GM23248 (cell line): ENCODE measurements around the gene NR1H4. TPM values are rescaled to one million over a fixed set of nuclear protein-coding genes. Genes with fewer than 3 reads are reported as not detected.

Experiments
- DNase-seq: peaks from one replicate; pipeline ENCODE4 v3.0.0-alpha.2; 2015
- H2AFZ ChIP-seq: fragments of 200-600 bp; sonication (generic); 2 replicates; pipeline ENCODE4 v1.6.1; 2016; ENCODE audit warnings: antibody characterized with exemption
- H3F3A ChIP-seq: fragments of 200-600 bp; sonication (generic); 2 replicates; pipeline ENCODE4 v1.6.1; 2016; ENCODE audit warnings: mild to moderate bottlenecking, antibody characterized with exemption, mixed run types; ENCODE audit not compliant: insufficient read depth
- H3K27ac ChIP-seq: fragments of 200-600 bp; sonication (generic); 2 replicates; pipeline ENCODE4 v1.5.1; 2016; ENCODE audit warnings: mild to moderate bottlenecking
- H3K27me3 ChIP-seq: fragments of 200-600 bp; sonication (generic); replicated peaks from 2 replicates; pipeline ENCODE4 v1.6.1; 2016; ENCODE audit warnings: mild to moderate bottlenecking; ENCODE audit not compliant: insufficient read depth
- H3K36me3 ChIP-seq: fragments of 200-600 bp; sonication (generic); 2 replicates; pipeline ENCODE4 v1.6.1; 2016; ENCODE audit warnings: low read depth, mild to moderate bottlenecking
- H3K4me1 ChIP-seq: fragments of 200-600 bp; sonication (generic); 2 replicates; pipeline ENCODE4 v1.6.1; 2016; ENCODE audit warnings: mild to moderate bottlenecking; ENCODE audit not compliant: insufficient read depth
- H3K4me2 ChIP-seq: fragments of 200-600 bp; sonication (generic); one replicate; pipeline ENCODE4 v1.6.1; 2016; ENCODE audit warnings: mild to moderate bottlenecking; ENCODE audit not compliant: unreplicated experiment
- H3K4me3 ChIP-seq: fragments of 200-600 bp; sonication (generic); 2 replicates; pipeline ENCODE4 v1.5.1; 2016; ENCODE audit warnings: mild to moderate bottlenecking
- H3K79me2 ChIP-seq: fragments of 200-600 bp; sonication (generic); 2 replicates; pipeline ENCODE4 v1.6.1; 2016; ENCODE audit warnings: mild to moderate bottlenecking; ENCODE audit not compliant: insufficient read depth
- H3K9ac ChIP-seq: fragments of 200-600 bp; sonication (generic); 2 replicates; pipeline ENCODE4 v1.6.1; 2016; ENCODE audit warnings: mild to moderate bottlenecking
- H3K9me2 ChIP-seq: fragments of 200-600 bp; sonication (generic); 2 replicates; pipeline ENCODE4 v1.6.1; 2016; ENCODE audit warnings: mixed run types, mild to moderate bottlenecking, moderate library complexity; ENCODE audit not compliant: insufficient read depth
- H3K9me3 ChIP-seq: fragments of 200-600 bp; sonication (generic); one replicate; pipeline ENCODE4 v1.6.1; 2017; ENCODE audit warnings: low read depth
- H4K20me1 ChIP-seq: fragments of 200-600 bp; sonication (generic); 2 replicates; pipeline ENCODE4 v1.6.0; 2016; ENCODE audit not compliant: insufficient read depth
- EZH2 ChIP-seq: fragments of 200-600 bp; sonication (generic); IDR thresholded peaks from 2 replicates; pipeline ENCODE4 v1.6.1; 2018; ENCODE audit warnings: antibody characterized with exemption, mild to moderate bottlenecking; ENCODE audit not compliant: insufficient read depth, poor library complexity, severe bottlenecking
- EZH2phosphoT487 ChIP-seq: fragments of 200-600 bp; sonication (generic); IDR thresholded peaks from 2 replicates; pipeline ENCODE4 v1.6.1; 2018; ENCODE audit warnings: antibody characterized with exemption, moderate library complexity, mild to moderate bottlenecking, low read depth; ENCODE audit not compliant: insufficient read depth
- WGBS, 2 experiments: methylation state at CpG; one replicate each; pipeline ENCODE4 v1.1.6; 2015 to 2017; ENCODE audit warnings: low lambda C conversion rate in 2 of 2, low coverage in 1 of 2; ENCODE audit errors: missing lambda C conversion rate in 2 of 2; 5-methylcytosine and 5-hydroxymethylcytosine counted together
- in situ Hi-C: fragments of 300-500 bp; cut with MboI; formaldehyde crosslinking; loops from 2 replicates; pipeline ENCODE4 v1.15.0; 2020
- polyA plus RNA-seq: library from polyadenylated mRNA; unstranded; fragments of >200 nt; fragmentation: Nextera tagmentation; extraction: Ambion mirVana; gene quantifications from 2 replicates; pipeline ENCODE4 v1.2.1, GENCODE V29; 2016
- total RNA-seq: library from RNA; depleted of rRNA; stranded (reverse); fragments of >200 nt; shearing (Covaris generic); gene quantifications from 2 replicates; pipeline ENCODE4 v1.2.3, GENCODE V29; 2014

Gene NR1H4
- total and polyA plus RNA-seq, 2 experiments from 2014 or later = not detected

DNA sequence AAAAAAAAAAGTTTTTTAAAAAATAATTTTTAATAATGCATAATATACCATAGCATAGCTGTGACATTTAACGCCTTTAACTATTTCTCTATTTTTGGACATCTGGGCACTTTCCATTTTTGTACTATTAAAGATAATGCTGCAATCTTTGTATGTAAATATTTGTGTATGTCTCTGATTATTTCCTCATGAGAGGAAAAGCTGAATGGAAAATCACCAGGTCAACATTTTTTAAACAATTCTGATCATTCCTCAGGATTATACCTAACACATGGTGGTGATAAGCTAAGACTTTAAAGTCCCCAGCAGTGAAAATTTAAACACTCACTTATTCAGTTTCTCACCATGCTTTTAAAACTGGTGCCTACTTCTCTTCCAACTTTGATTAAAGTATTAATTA lies 31.3 kb upstream of the NR1H4 start:
- no peaks in the 10 kb centered on the region; the same call in 1 of the 2 replicates for H3K27me3 ChIP-seq
- TF ChIP-seq EZH2phosphoT487 (no peak), EZH2 (no peak)
- H3K4me2 ChIP-seq = no peak overlapping the region
- H2AFZ ChIP-seq = no peak overlapping the region
- in situ Hi-C loops = no loop called here
- WGBS, 2 experiments = 52 to 56% methylated on average over 1 of the region's 1 CpG
- H3K4me1 ChIP-seq = no peaks in the 10 kb centered on the region
- no peak overlapping the region for H3K27ac ChIP-seq
- no peak overlapping the region for H3K9ac ChIP-seq
- H3F3A ChIP-seq = no peaks in the 10 kb centered on the region
- no peak overlapping the region for H3K4me3 ChIP-seq
- no peak for DNase-seq
- H3K9me2 ChIP-seq = no peaks in the 10 kb centered on the region
- H3K36me3 ChIP-seq = no peaks in the 10 kb centered on the region
- H3K79me2 ChIP-seq = no peaks in the 10 kb centered on the region
- H4K20me1 ChIP-seq = no peaks in the 10 kb centered on the region
- H3K9me3 ChIP-seq = no peaks in the 10 kb centered on the region

DNA sequence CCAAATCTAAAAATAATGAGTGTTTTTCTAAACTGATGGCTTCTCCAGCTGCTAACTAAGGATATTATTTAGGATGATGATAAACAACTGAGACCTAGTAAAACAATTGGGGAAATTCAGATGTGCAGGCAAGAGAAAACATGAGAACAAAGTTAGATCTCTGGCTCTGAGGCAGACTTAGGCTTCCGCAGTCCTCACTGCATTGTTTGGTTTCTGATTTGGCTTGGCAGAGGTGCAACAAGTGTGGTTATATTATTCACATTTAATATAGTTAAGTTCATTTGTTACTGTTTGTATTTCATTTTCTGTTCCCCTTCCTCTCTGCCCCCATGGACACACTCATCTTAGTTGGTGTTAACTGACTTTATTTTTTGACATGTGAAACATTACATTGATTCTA lies 30.2 kb upstream of the NR1H4 start:
- Histone ChIP-seq H3K4me1 (no peaks in the 10 kb centered on the region), H3K9me3 (no peaks in the 10 kb centered on the region), H3K9me2 (no peaks in the 10 kb centered on the region), H3K4me3 (no peak overlapping the region), H4K20me1 (no peaks in the 10 kb centered on the region), H3F3A (no peaks in the 10 kb centered on the region), H3K79me2 (no peaks in the 10 kb centered on the region), H3K36me3 (no peaks in the 10 kb centered on the region), H3K27ac (no peak overlapping the region), H2AFZ (no peak overlapping the region), H3K27me3 (no peaks in the 10 kb centered on the region; the same call in 1 of the 2 replicates), H3K9ac (no peak overlapping the region), H3K4me2 (no peak overlapping the region)
- 18 to 48% methylated on average over 1 of the region's 1 CpG for WGBS, 2 experiments
- in situ Hi-C loops = no loop called here
- no peak for DNase-seq
- TF ChIP-seq EZH2 = no peak
- TF ChIP-seq EZH2phosphoT487 = no peak

DNA sequence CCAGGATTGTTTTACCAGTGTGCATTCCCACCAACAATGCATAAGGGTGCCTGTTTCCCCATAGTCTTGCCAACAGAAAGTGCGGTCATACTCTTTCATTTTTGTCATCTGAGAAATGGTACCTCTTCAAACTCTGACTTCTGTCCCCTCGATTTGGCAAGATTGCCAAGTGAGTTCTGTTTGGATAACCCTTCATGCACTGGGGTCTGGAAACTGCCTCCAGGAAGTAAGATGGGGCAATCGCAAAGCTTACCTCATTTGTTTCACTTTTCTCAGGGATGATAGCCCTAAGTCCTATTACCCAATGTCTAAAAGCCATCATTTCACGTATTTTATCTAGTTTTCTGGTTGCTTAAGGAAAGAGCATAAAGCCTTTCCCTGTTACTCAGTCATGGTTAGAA lies 28.6 kb upstream of the NR1H4 start:
- no peak overlapping the region for H2AFZ ChIP-seq
- 41 to 45% methylated on average over 4 of the region's 4 CpGs for WGBS, 2 experiments
- DNase-seq = no peak

DNA sequence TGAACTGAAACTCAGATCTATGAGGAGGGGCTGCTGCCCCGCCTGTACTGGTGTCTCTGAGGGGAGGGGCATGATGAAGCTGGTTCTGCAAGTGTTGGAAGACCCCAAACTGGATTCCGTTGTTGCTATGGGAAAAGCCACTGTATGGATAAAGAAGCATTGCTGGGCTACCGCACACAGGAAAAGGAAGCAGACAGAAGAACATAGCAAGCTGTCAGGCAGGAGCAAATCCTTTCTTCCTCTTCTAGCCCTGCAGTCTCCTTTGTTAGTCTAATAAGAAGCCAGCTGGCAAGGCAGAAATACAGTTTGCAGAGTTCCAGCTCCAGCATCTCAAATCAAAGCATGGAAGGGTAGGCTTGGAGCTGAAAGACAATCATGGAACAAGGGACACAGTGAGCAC lies 26.3 kb upstream of the NR1H4 start:
- Histone ChIP-seq H3K4me3 (no peak overlapping the region), H3K36me3 (no peaks in the 10 kb centered on the region), H3K4me2 (no peak overlapping the region), H3K9ac (no peak overlapping the region), H3F3A (no peaks in the 10 kb centered on the region), H3K27me3 (no peaks in the 10 kb centered on the region), H3K9me3 (no peaks in the 10 kb centered on the region), H3K79me2 (no peaks in the 10 kb centered on the region), H3K4me1 (no peaks in the 10 kb centered on the region), H3K9me2 (no peaks in the 10 kb centered on the region), H3K27ac (no peak overlapping the region), H4K20me1 (no peaks in the 10 kb centered on the region), H2AFZ (no peak overlapping the region)
- TF ChIP-seq EZH2phosphoT487 = no peak
- TF ChIP-seq EZH2 = no peak
- DNase-seq = no peak
- 14 to 19% methylated on average over 3 of the region's 3 CpGs for whole genome bisulfite sequencing, 2 experiments
- in situ Hi-C loops = no loop called here

More for the DNA sequence above, 28.6 kb upstream of the NR1H4 start:
- in situ Hi-C loops = no loop called here
- H3K36me3 ChIP-seq = no peaks in the 10 kb centered on the region
- no peaks in the 10 kb centered on the region for H4K20me1 ChIP-seq
- H3K4me2 ChIP-seq = no peak overlapping the region
- H3K9ac ChIP-seq = no peak overlapping the region
- no peaks in the 10 kb centered on the region for H3K4me1 ChIP-seq
- H3K27me3 ChIP-seq = no peaks in the 10 kb centered on the region; the same call in 1 of the 2 replicates
- no peaks in the 10 kb centered on the region for H3K79me2 ChIP-seq
- H3K27ac ChIP-seq = no peak overlapping the region
- H3K9me2 ChIP-seq = no peaks in the 10 kb centered on the region
- no peak overlapping the region for H3K4me3 ChIP-seq
- H3F3A ChIP-seq = no peaks in the 10 kb centered on the region
- H3K9me3 ChIP-seq = no peaks in the 10 kb centered on the region
- TF ChIP-seq EZH2 (no peak), EZH2phosphoT487 (no peak)

DNA sequence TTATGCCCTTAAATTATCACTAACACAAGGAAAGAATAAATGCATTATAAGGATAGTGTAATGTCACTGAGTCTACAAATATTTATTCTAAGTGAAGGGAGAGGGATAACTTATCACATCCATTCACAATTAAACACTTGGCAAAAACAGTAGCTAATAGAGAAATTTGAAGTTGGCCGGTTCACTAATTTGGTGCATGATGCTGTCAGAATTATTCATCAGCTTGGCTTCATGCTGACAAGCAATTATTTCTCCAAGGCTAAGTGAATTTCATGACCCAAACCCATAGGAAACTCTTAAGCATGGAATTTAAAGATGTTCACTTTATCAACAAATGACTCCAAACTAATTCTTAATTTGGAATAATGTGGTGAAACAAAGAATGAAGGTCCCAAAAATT lies 25.0 kb upstream of the NR1H4 start:
- Histone ChIP-seq H2AFZ (no peak overlapping the region), H3K9ac (no peak overlapping the region), H3K36me3 (no peaks in the 10 kb centered on the region), H3K27me3 (no peaks in the 10 kb centered on the region), H3K4me1 (no peaks in the 10 kb centered on the region), H3K27ac (no peak overlapping the region), H3K4me3 (no peak overlapping the region), H3F3A (no peaks in the 10 kb centered on the region), H3K4me2 (no peak overlapping the region), H4K20me1 (no peaks in the 10 kb centered on the region), H3K79me2 (no peaks in the 10 kb centered on the region), H3K9me2 (no peaks in the 10 kb centered on the region), H3K9me3 (no peaks in the 10 kb centered on the region)
- TF ChIP-seq EZH2 (no peak), EZH2phosphoT487 (no peak)
- DNase-seq = no peak
- in situ Hi-C loops = no loop called here
- WGBS, 2 experiments = 60 to 66% methylated on average over 1 of the region's 1 CpG
